ENCODE measurements around the gene XK.

DNA sequence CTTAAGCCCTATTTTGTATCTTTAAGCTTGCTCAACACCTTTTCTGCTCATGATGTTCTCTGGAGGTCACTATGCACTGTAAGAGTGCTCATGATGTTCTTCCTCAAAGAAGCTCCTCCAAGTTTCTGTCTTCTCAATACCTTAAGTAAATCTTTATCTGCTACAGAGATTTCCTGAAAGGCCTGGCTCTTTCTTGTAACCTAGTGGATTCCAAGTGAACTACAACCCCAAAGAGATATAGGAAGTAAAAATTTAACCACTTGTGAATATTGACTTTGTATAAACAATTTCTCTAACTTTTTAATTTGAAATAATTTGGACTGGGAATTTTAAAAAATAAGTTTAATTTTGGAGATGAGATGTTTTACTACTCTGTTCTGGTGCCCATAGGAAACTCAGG is 39.3 kb upstream of the XK start:
- TF ChIP-seq EZH2 (IDR thresholded peaks at IDR 0.05; ENCODE audit: borderline replicate concordance, low read depth, low read length) (no peak), LEF1 (IDR thresholded peaks at IDR 0.05) (no peak), TEAD4 (IDR thresholded peaks at IDR 0.05; ENCODE audit: low read length) (no peak), TEAD4 (CRISPR knock-in tag; IDR thresholded peaks at IDR 0.05; ENCODE audit: borderline replicate concordance) (no peak)

All from K562 (cell line).